Cardiac muscle cell (in vitro differentiated cells and primary cell): ENCODE results near the gene SLAMF7. TPM values are rescaled to one million over a fixed set of nuclear protein-coding genes. Genes with fewer than 3 reads are reported as not detected.

Experiments
- DNase-seq, 2 donors: peaks; one replicate each; pipeline versions ENCODE4 v3.0.0 to v3.0.0-alpha.2; 2010 to 2017; ENCODE audit warnings: low read depth in 1 of 2, low spot score in 1 of 2
- H3K27ac ChIP-seq: fragments of 200-600 bp; sonication (generic); 2 replicates; pipeline ENCODE4 v1.5.1; 2016
- H3K27me3 ChIP-seq: fragments of 200-600 bp; sonication (generic); 2 replicates; pipeline ENCODE4 v1.6.0; 2016; ENCODE audit warnings: control low read depth
- H3K36me3 ChIP-seq: fragments of 200-600 bp; sonication (generic); 2 replicates; pipeline ENCODE4 v1.5.1; 2016; ENCODE audit warnings: control low read depth
- H3K4me1 ChIP-seq: fragments of 200-600 bp; sonication (generic); 2 replicates; pipeline ENCODE4 v1.8.1; 2017; ENCODE audit warnings: low read depth, mild to moderate bottlenecking, mixed run types
- H3K4me3 ChIP-seq: fragments of 200-600 bp; sonication (generic); 2 replicates; pipeline ENCODE4 v1.5.1; 2016; ENCODE audit warnings: mild to moderate bottlenecking
- H3K9me3 ChIP-seq: fragments of 200-600 bp; sonication (generic); 2 replicates; pipeline ENCODE4 v1.5.1; 2017; ENCODE audit warnings: low read depth, mild to moderate bottlenecking, control low read depth
- CTCF ChIP-seq: IDR thresholded peaks from 2 replicates; pipeline ENCODE4 v1.5.1; 2012; ENCODE audit warnings: low read depth, mild to moderate bottlenecking, low read length
- polyA plus RNA-seq: library from polyadenylated mRNA; unstranded; fragments of >200 nt; fragmentation: Nextera tagmentation; extraction: Ambion mirVana; gene quantifications from 2 replicates; pipeline ENCODE4 v1.2.1, GENCODE V29; 2016
- total RNA-seq: library from RNA; depleted of rRNA; stranded (reverse); fragments of >200 nt; gene quantifications from 2 replicates; pipeline ENCODE4 v1.2.3, GENCODE V29; 2016

SLAMF7 gene
- total and polyA plus RNA-seq, 2 experiments from 2014 or later: not detected

GRCh38 chr1:160800142-160800541 is 61.1 kb downstream of the SLAMF7 start:
- TF ChIP-seq CTCF: no peak
- no peaks in the 10 kb centered on the region for H3K9me3 ChIP-seq
- H3K4me1 ChIP-seq: no peaks in the 10 kb centered on the region
- H3K4me3 ChIP-seq: no peak overlapping the region
- DNase-seq: no peak
- H3K36me3 ChIP-seq: no peaks in the 10 kb centered on the region
- no peak overlapping the region for H3K27ac ChIP-seq
- H3K27me3 ChIP-seq: no peaks in the 10 kb centered on the region

DNA sequence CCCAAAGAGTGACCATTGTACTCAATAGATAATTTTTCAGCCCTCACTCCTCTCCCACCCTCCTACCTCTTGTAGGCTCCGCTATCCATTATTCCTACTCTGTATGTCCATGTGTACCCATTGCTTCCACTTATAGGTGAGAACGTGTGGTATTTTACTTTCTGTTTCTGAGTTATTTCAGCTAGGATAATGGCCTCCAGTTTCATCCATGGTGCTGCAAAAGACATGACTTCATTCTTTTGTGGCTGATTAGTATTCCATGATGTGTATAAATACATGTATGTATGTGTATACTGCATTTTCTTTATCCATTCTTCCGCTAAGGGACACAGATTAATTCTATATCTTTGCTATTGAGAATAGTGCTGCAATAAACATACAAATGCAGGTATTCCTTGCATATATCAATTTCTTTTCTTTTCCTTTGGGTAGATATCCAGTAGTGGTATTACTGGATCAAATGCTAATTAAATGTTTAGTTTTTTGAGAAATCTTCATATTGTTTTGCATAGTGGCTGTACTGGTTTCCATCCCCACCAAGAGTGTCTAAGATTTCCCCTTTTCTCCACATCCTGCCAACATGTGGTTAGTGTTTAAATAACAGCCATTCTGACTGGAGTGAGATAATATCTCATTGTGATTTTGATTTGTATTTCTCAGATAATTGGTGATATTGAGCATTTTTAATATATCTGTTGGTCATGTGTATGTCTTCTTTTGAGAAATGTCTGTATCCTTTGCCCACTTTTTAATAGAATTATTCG is 61.8 kb downstream of the SLAMF7 start:
- DNase-seq: no peak

GRCh38 chr1:160801836-160802580 is 63.0 kb downstream of the SLAMF7 start:
- H3K36me3 ChIP-seq: no peaks in the 10 kb centered on the region
- no peak for TF ChIP-seq CTCF
- DNase-seq: no peak

More for the DNA sequence above, 61.8 kb downstream of the SLAMF7 start:
- Histone ChIP-seq H3K27me3 (no peaks in the 10 kb centered on the region), H3K9me3 (no peaks in the 10 kb centered on the region), H3K27ac (no peak overlapping the region), H3K4me3 (no peak overlapping the region), H3K4me1 (no peaks in the 10 kb centered on the region), H3K36me3 (no peaks in the 10 kb centered on the region)
- TF ChIP-seq CTCF: no peak

More at GRCh38 chr1:160801836-160802580, 63.0 kb downstream of the SLAMF7 start:
- Histone ChIP-seq H3K27ac (no peak overlapping the region), H3K4me1 (no peaks in the 10 kb centered on the region), H3K9me3 (no peaks in the 10 kb centered on the region), H3K27me3 (no peaks in the 10 kb centered on the region), H3K4me3 (no peak overlapping the region)

Other genes starting within 250 kb of the SLAMF7 start
- gene SLAMF6, start 216.0 kb upstream of the SLAMF7 start, total RNA-seq: not detected in 2 replicates
- not detected in 2 replicates for gene SLAMF6, start 216.0 kb upstream of the SLAMF7 start, polyA plus RNA-seq
- gene CD84, start 159.8 kb upstream of the SLAMF7 start, total RNA-seq: not detected in 2 replicates
- gene CD84, start 159.8 kb upstream of the SLAMF7 start, polyA plus RNA-seq: not detected in 2 replicates
- gene SLAMF1, start 92.2 kb upstream of the SLAMF7 start, total RNA-seq: not detected in 2 replicates
- gene SLAMF1, start 92.2 kb upstream of the SLAMF7 start, polyA plus RNA-seq: 0.10 TPM in 1 of 2 replicates, not detected in the other
- not detected in 2 replicates for gene CD48, start 27.4 kb upstream of the SLAMF7 start, total RNA-seq
- gene CD48, start 27.4 kb upstream of the SLAMF7 start, polyA plus RNA-seq: 0.26 TPM in 1 of 2 replicates, not detected in the other
- not detected in 2 replicates for gene LY9, start 56.9 kb downstream of the SLAMF7 start, total RNA-seq
- gene LY9, start 56.9 kb downstream of the SLAMF7 start, polyA plus RNA-seq: not detected in 2 replicates
- not detected in 2 replicates for gene CD244, start 123.6 kb downstream of the SLAMF7 start, total RNA-seq
- 0.11 TPM in 1 of 2 replicates, not detected in the other for gene CD244, start 123.6 kb downstream of the SLAMF7 start, polyA plus RNA-seq
- gene ITLN1, start 145.9 kb downstream of the SLAMF7 start, total RNA-seq: 0.21 TPM in 1 of 2 replicates, not detected in the other
- 0.34 TPM in 1 of 2 replicates, not detected in the other for gene ITLN1, start 145.9 kb downstream of the SLAMF7 start, polyA plus RNA-seq
- not detected in 2 replicates for gene ITLN2, start 215.6 kb downstream of the SLAMF7 start, total RNA-seq
- gene ITLN2, start 215.6 kb downstream of the SLAMF7 start, polyA plus RNA-seq: not detected in 2 replicates